ENCODE results near the gene PAQR7. TPM values are rescaled to one million over a fixed set of nuclear protein-coding genes. Genes with fewer than 3 reads are reported as not detected.

The PAQR7 gene
- total RNA-seq, 3 donors from 2014 or later (not counting 1 experiment from before 2014, with no cell fraction given), result 2.9 to 3.6 (median 3.0) TPM

DNA sequence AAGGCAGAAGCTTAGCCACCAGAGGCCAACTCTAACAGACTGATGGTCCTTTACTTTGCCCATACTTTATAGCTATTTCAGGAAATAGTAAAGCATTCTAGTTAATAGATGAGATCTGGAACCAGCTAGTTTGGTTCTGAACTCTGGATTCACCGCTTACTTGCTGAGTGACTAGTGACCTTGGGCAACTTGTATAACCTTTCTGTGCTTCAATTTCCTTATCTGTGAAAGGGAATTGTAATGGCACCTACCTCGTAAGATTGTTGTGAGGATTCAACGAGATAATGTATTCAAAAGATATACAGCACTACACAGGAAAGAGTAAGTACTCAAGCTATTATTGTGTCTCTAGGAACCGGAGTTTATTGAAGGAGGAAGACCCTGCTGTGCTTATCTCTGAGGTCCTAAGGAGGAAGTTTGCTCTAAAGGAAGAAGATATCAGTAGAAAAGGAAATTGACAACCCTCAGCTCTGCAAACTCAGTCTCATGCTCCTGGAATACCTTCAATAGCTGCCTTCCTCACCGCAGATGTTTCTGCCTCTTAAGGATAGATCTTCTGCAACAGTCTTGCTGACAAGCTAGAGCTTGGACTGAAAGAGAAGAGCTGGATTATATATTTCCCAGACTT lies 43.8 kb downstream of the PAQR7 start:
- H3K27me3 ChIP-seq (ENCODE audit: control insufficient read depth, insufficient read depth, low read length), result no peaks in the 10 kb centered on the region
- peaks cover 64% of the 10 kb centered on the region for H3K36me3 ChIP-seq (ENCODE audit: control insufficient read depth, insufficient read depth, low read length)
- Mint-ChIP-seq H3K27me3 (ENCODE audit: low read depth in 2 of 2) (no peaks in the 10 kb centered on the region), H3K36me3 (peaks cover 14% of the 10 kb centered on the region), H3K9me3 (no peaks in the 10 kb centered on the region), H3K4me3 (no peak overlapping the region), H3K27ac (no peak overlapping the region), H3K4me1 (peaks cover 0 to 5% of the 10 kb centered on the region in 2 donors)
- TF ChIP-seq, protein P1, sequence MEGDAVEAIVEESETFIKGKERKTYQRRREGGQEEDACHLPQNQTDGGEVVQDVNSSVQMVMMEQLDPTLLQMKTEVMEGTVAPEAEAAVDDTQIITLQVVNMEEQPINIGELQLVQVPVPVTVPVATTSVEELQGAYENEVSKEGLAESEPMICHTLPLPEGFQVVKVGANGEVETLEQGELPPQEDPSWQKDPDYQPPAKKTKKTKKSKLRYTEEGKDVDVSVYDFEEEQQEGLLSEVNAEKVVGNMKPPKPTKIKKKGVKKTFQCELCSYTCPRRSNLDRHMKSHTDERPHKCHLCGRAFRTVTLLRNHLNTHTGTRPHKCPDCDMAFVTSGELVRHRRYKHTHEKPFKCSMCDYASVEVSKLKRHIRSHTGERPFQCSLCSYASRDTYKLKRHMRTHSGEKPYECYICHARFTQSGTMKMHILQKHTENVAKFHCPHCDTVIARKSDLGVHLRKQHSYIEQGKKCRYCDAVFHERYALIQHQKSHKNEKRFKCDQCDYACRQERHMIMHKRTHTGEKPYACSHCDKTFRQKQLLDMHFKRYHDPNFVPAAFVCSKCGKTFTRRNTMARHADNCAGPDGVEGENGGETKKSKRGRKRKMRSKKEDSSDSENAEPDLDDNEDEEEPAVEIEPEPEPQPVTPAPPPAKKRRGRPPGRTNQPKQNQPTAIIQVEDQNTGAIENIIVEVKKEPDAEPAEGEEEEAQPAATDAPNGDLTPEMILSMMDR (IDR thresholded peaks at IDR 0.05), result no peak
- H3K4me3 ChIP-seq (ENCODE audit: low read length), result no peak overlapping the region
- H3K27ac ChIP-seq (ENCODE audit: low read length), result no peak overlapping the region
- H3K9me3 ChIP-seq (ENCODE audit: control insufficient read depth, insufficient read depth, low read length), result no peaks in the 10 kb centered on the region
- WGBS (ENCODE audit: insufficient coverage), result 57% methylated on average over 4 of the region's 5 CpGs
- intact Hi-C loops (cut with micrococcal nuclease), result no loop called here
- DNase-seq (no peak), ATAC-seq (no peak)
- no peaks in the 10 kb centered on the region for H3K4me1 ChIP-seq (ENCODE audit: control insufficient read depth, insufficient read depth, low read length)

- Mint-ChIP-seq H3K9me3 (no peaks in the 10 kb centered on the region), H3K36me3 (peaks cover 14% of the 10 kb centered on the region), H3K27me3 (ENCODE audit: low read depth in 2 of 2) (no peaks in the 10 kb centered on the region), H3K27ac (no peak overlapping the region), H3K4me3 (no peak overlapping the region), H3K4me1 (peaks cover 0 to 5% of the 10 kb centered on the region in 2 donors)
- H3K4me1 ChIP-seq (ENCODE audit: control insufficient read depth, insufficient read depth, low read length), result no peaks in the 10 kb centered on the region
- H3K36me3 ChIP-seq (ENCODE audit: control insufficient read depth, insufficient read depth, low read length), result peaks cover 65% of the 10 kb centered on the region
- intact Hi-C loops (cut with micrococcal nuclease), result no loop called here
- WGBS (ENCODE audit: insufficient coverage), result 92% methylated on average over 1 of the region's 1 CpG
- TF ChIP-seq, protein P1 (IDR thresholded peaks at IDR 0.05), result no peak
- H3K4me3 ChIP-seq (ENCODE audit: low read length), result no peak overlapping the region
- no peaks in the 10 kb centered on the region for H3K9me3 ChIP-seq (ENCODE audit: control insufficient read depth, insufficient read depth, low read length)
- no peak overlapping the region for H3K27ac ChIP-seq (ENCODE audit: low read length)
- DNase-seq, result no peak
- no peak for ATAC-seq
- H3K27me3 ChIP-seq (ENCODE audit: control insufficient read depth, insufficient read depth, low read length), result no peaks in the 10 kb centered on the region
These were observed 46.5 kb downstream of the PAQR7 start for GRCh38 chr1:25829046-25829445.

DNA sequence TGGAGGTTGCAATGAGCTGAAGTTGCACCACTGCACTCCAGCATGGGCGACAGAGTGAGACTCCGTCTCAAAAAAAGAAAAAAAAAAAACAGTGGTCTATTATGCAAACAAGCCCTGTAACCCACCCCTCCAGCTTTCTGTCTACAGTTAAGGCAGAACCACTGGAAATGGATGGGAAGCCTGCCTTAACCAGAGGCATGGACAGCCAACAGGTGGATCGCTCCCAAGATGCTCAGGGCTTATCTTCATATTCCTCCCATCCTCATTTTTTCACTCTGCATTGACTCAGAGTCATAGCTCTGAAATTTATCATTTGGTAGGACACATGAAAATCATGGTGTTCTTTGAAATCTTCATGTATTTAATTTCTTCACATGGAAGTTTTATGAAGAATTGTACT lies 47.0 kb downstream of the PAQR7 start:
- Mint-ChIP-seq H3K36me3 (peaks cover 14% of the 10 kb centered on the region), H3K4me1 (peaks cover 0 to 5% of the 10 kb centered on the region in 2 donors), H3K27me3 (ENCODE audit: low read depth in 2 of 2) (no peaks in the 10 kb centered on the region), H3K9me3 (no peaks in the 10 kb centered on the region), H3K27ac (no peak overlapping the region), H3K4me3 (no peak overlapping the region)
- H3K27me3 ChIP-seq (ENCODE audit: control insufficient read depth, insufficient read depth, low read length), result no peaks in the 10 kb centered on the region
- H3K27ac ChIP-seq (ENCODE audit: low read length), result no peak overlapping the region
- WGBS (ENCODE audit: insufficient coverage), result 100% methylated on average over 1 of the region's 3 CpGs
- H3K4me3 ChIP-seq (ENCODE audit: low read length), result no peak overlapping the region
- DNase-seq (no peak), ATAC-seq (no peak)
- H3K4me1 ChIP-seq (ENCODE audit: control insufficient read depth, insufficient read depth, low read length), result no peaks in the 10 kb centered on the region
- peaks cover 64% of the 10 kb centered on the region for H3K36me3 ChIP-seq (ENCODE audit: control insufficient read depth, insufficient read depth, low read length)
- intact Hi-C loops (cut with micrococcal nuclease), result no loop called here
- H3K9me3 ChIP-seq (ENCODE audit: control insufficient read depth, insufficient read depth, low read length), result no peaks in the 10 kb centered on the region
- TF ChIP-seq, protein P1 (IDR thresholded peaks at IDR 0.05), result no peak

- Mint-ChIP-seq H3K27me3 (ENCODE audit: low read depth in 2 of 2) (no peaks in the 10 kb centered on the region), H3K36me3 (peaks cover 14% of the 10 kb centered on the region), H3K9me3 (no peaks in the 10 kb centered on the region), H3K4me3 (no peak overlapping the region), H3K4me1 (peaks cover 9 to 14% of the 10 kb centered on the region in 2 donors), H3K27ac (no peak overlapping the region)
- H3K36me3 ChIP-seq (ENCODE audit: control insufficient read depth, insufficient read depth, low read length), result peaks cover 45% of the 10 kb centered on the region
- H3K27me3 ChIP-seq (ENCODE audit: control insufficient read depth, insufficient read depth, low read length), result no peaks in the 10 kb centered on the region
- WGBS (ENCODE audit: insufficient coverage), result 97% methylated on average over 10 of the region's 10 CpGs
- intact Hi-C loops (cut with micrococcal nuclease), result no loop called here
- peaks cover 5% of the 10 kb centered on the region for H3K4me1 ChIP-seq (ENCODE audit: control insufficient read depth, insufficient read depth, low read length)
- no peak overlapping the region for H3K4me3 ChIP-seq (ENCODE audit: low read length)
- no peak for DNase-seq
- ATAC-seq, result no peak
- no peaks in the 10 kb centered on the region for H3K9me3 ChIP-seq (ENCODE audit: control insufficient read depth, insufficient read depth, low read length)
- TF ChIP-seq, protein P1 (IDR thresholded peaks at IDR 0.05), result no peak
- no peak overlapping the region for H3K27ac ChIP-seq (ENCODE audit: low read length)
These were observed 48.9 kb downstream of the PAQR7 start for GRCh38 chr1:25826571-25826970.
